UCSD-AML1 (cell line): ENCODE measurements around the gene IFIT1B.
"Not testable (repeated sequence)": the region's sequence is repeated elsewhere in the genome, so short reads cannot be mapped to it uniquely, and the experiment has no call there.

Source experiments
- DNase-seq: peaks from one replicate; lab custom pipeline; 2025; ENCODE audit not compliant: unreplicated experiment; lab: John Stamatoyannopoulos, UW

The IFIT1B gene

GRCh38 chr10:89379103-89379502 lies 1.2 kb downstream of the IFIT1B start:
- DNase-seq = no peak

GRCh38 chr10:89382757-89383156 lies 4.9 kb downstream of the IFIT1B start:
- DNase-seq = no peak

GRCh38 chr10:89384474-89385340 lies 6.9 kb downstream of the IFIT1B start:
- DNase-seq = no peak

DNA sequence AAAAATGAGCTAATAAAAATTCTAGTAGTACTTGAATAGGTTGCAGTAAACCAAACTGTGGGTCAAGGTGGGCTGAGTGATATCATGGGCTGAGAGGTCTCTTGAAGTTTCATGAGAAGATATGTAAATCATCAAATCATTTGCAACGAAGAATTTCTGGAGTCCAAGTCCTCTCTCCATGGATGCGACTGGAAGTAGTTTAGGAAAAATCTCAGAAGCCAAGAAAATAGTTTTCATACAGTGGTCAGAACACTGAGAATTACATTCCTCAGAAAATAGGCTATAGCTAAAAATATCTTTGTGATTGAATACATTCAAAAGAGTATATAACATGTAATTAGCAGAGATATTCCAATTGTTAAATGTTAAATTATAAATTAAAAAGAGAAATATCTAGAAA lies 10.9 kb downstream of the IFIT1B start:
- DNase-seq = no peak

DNA sequence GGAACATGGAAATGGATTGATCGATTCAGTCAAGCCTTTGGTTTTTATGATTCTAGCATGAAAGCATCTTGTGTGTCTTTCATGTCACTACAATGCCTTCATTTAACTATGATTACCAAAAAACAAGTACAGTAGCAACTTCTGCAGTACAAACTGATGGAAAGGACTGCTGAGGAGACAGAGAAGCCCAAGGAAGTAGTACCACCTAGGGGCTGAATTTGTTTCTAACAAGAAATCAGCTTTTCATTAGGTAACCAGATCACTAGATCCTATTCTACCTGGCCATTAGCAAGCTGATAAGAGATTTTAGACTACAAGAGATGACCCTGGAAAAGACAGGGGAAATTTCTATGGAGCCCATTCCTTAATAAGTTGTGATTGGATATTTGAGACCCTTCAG lies 11.4 kb downstream of the IFIT1B start:
- no peak for DNase-seq

GRCh38 chr10:89390476-89391225 lies 12.8 kb downstream of the IFIT1B start:
- DNase-seq = no peak

GRCh38 chr10:89391226-89391576 lies 13.3 kb downstream of the IFIT1B start:
- not testable (repeated sequence) for DNase-seq

- peak; percentile 61 for DNase-seq
Measured at GRCh38 chr10:89391907-89392756, 14.3 kb downstream of the IFIT1B start, which contains the start of gene IFIT1. TSS of gene IFIT1 (plus strand) at chr10:89392623. CDS start at chr10:89392713, 90 bp downstream.

DNA sequence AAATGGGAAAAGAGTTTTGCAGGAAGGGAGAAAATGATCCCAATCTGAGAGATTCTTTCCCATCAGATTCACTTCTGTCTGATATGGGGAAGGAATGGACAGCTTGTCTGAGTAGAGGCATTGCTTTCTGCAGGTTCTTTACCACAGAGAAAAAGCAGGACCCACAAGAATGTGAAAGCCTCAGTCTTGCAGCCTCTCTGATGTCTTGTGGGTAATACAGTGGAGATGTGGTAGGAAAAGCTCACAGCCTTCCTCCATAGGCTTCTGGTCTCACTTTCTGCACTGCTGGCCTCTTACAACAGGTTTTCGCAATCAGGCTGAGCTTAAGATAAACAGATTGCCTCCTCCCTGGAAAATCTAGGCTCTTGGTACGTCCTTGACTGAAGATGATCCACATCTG lies 15.1 kb downstream of the IFIT1B start:
- DNase-seq = no peak

- DNase-seq = no peak
Measured at GRCh38 chr10:89393898-89394297, 16.0 kb downstream of the IFIT1B start.

GRCh38 chr10:89395141-89395540 lies 17.3 kb downstream of the IFIT1B start:
- no peak for DNase-seq

DNA sequence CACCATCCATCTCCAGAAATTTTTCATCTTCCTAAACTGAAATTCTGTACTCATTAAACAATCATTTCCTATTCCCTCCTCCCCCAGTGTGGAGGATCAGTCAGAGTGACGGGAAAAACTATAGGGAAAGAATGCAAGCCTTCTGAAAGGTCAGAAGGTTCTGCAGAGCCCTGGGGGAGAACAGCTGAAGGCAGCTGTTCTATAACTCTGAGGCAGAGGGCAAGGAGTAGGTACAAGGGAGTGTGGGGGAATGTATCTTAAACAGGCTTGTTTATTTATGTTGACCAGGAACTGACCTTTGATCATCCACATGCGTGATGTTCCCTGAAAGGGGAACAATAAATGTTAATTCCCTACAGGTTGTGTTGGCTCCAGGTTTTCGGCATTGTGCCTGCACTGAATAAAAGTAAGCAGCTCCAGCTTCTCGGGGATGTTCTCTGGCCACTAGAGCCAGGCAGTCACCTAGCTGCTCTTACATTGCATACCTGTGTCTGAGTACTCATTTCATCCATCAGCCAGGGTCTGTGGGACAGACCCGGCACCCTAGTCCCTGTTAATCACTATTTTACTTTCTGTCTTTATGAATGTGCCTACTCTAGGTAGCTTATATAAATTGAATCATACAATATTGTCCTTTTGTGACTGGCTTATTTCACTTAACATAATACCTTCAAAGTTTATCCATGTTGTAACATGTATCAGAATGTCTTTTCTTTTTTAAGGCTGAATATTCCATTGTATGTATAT lies 20.3 kb downstream of the IFIT1B start:
- no peak for DNase-seq

- DNase-seq = no peak
Measured at GRCh38 chr10:89399956-89400355, 22.1 kb downstream of the IFIT1B start.

- no peak for DNase-seq
Measured at GRCh38 chr10:89403043-89403442, 25.2 kb downstream of the IFIT1B start.

- DNase-seq = no peak
Measured at GRCh38 chr10:89404104-89405047, 26.5 kb downstream of the IFIT1B start.

DNA sequence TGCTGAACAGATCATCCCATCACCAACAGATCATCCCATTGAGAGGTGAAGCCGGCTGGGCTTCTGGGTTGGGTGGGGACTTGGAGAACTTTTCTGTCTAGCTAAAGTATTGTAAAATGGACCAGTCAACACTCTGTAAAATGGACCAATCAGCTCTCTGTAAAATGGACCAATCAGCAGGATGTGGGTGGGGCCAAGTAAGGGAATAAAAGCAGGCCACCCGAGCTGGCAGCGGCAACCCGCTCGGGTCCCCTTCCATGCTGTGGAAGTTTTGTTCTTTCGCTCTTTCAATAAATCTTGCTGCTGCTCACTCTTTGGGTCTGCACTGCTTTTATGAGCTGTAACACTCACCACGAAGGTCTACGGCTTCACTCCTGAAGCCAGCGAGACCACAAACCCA lies 28.3 kb downstream of the IFIT1B start:
- DNase-seq = not testable (repeated sequence)

GRCh38 chr10:89407792-89408191 lies 29.9 kb downstream of the IFIT1B start:
- not testable (repeated sequence) for DNase-seq

DNA sequence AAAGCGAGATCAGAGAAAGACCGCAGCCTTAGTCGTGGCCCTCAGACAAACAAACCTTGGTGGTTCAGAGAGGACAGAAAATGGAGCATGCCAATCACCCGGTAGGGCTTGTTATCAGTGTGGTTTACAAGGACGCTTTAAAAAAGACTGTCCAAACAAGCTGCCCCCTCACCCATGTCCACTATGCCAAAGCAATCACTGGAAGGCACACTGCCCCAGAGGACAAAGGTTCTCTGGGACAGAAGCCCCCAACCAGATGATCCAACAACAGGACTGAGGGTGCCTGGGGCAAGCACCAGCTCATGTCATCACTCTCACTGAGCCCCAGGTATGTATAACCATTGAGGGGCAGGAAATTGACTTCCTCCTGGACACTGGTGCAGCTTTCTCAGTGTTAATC lies 31.4 kb downstream of the IFIT1B start:
- DNase-seq = not testable (repeated sequence)

- DNase-seq = not testable (repeated sequence)
Measured at GRCh38 chr10:89410551-89410950, 32.7 kb downstream of the IFIT1B start.
